GM23248 (cell line): Measurements from ENCODE around the gene GPR150. TPM values are rescaled to one million over a fixed set of nuclear protein-coding genes. Genes with fewer than 3 reads are reported as not detected.
A peak's percentile ranks its signal among the peaks of the same experiment; 100 is the strongest.

Source experiments
- DNase-seq: peaks from one replicate; pipeline ENCODE4 v3.0.0-alpha.2; 2015
- H2AFZ ChIP-seq: fragments of 200-600 bp; sonication (generic); 2 replicates; pipeline ENCODE4 v1.6.1; 2016; ENCODE audit warnings: antibody characterized with exemption
- H3F3A ChIP-seq: fragments of 200-600 bp; sonication (generic); 2 replicates; pipeline ENCODE4 v1.6.1; 2016; ENCODE audit warnings: mild to moderate bottlenecking, antibody characterized with exemption, mixed run types; ENCODE audit not compliant: insufficient read depth
- H3K27ac ChIP-seq: fragments of 200-600 bp; sonication (generic); 2 replicates; pipeline ENCODE4 v1.5.1; 2016; ENCODE audit warnings: mild to moderate bottlenecking
- H3K27me3 ChIP-seq: fragments of 200-600 bp; sonication (generic); replicated peaks from 2 replicates; pipeline ENCODE4 v1.6.1; 2016; ENCODE audit warnings: mild to moderate bottlenecking; ENCODE audit not compliant: insufficient read depth
- H3K36me3 ChIP-seq: fragments of 200-600 bp; sonication (generic); 2 replicates; pipeline ENCODE4 v1.6.1; 2016; ENCODE audit warnings: low read depth, mild to moderate bottlenecking
- H3K4me1 ChIP-seq: fragments of 200-600 bp; sonication (generic); 2 replicates; pipeline ENCODE4 v1.6.1; 2016; ENCODE audit warnings: mild to moderate bottlenecking; ENCODE audit not compliant: insufficient read depth
- H3K4me2 ChIP-seq: fragments of 200-600 bp; sonication (generic); one replicate; pipeline ENCODE4 v1.6.1; 2016; ENCODE audit warnings: mild to moderate bottlenecking; ENCODE audit not compliant: unreplicated experiment
- H3K4me3 ChIP-seq: fragments of 200-600 bp; sonication (generic); 2 replicates; pipeline ENCODE4 v1.5.1; 2016; ENCODE audit warnings: mild to moderate bottlenecking
- H3K79me2 ChIP-seq: fragments of 200-600 bp; sonication (generic); 2 replicates; pipeline ENCODE4 v1.6.1; 2016; ENCODE audit warnings: mild to moderate bottlenecking; ENCODE audit not compliant: insufficient read depth
- H3K9ac ChIP-seq: fragments of 200-600 bp; sonication (generic); 2 replicates; pipeline ENCODE4 v1.6.1; 2016; ENCODE audit warnings: mild to moderate bottlenecking
- H3K9me2 ChIP-seq: fragments of 200-600 bp; sonication (generic); 2 replicates; pipeline ENCODE4 v1.6.1; 2016; ENCODE audit warnings: mixed run types, mild to moderate bottlenecking, moderate library complexity; ENCODE audit not compliant: insufficient read depth
- H3K9me3 ChIP-seq: fragments of 200-600 bp; sonication (generic); one replicate; pipeline ENCODE4 v1.6.1; 2017; ENCODE audit warnings: low read depth
- H4K20me1 ChIP-seq: fragments of 200-600 bp; sonication (generic); 2 replicates; pipeline ENCODE4 v1.6.0; 2016; ENCODE audit not compliant: insufficient read depth
- EZH2 ChIP-seq: fragments of 200-600 bp; sonication (generic); IDR thresholded peaks from 2 replicates; pipeline ENCODE4 v1.6.1; 2018; ENCODE audit warnings: antibody characterized with exemption, mild to moderate bottlenecking; ENCODE audit not compliant: insufficient read depth, poor library complexity, severe bottlenecking
- EZH2phosphoT487 ChIP-seq: fragments of 200-600 bp; sonication (generic); IDR thresholded peaks from 2 replicates; pipeline ENCODE4 v1.6.1; 2018; ENCODE audit warnings: antibody characterized with exemption, moderate library complexity, mild to moderate bottlenecking, low read depth; ENCODE audit not compliant: insufficient read depth
- WGBS, 2 experiments: methylation state at CpG; one replicate each; pipeline ENCODE4 v1.1.6; 2015 to 2017; ENCODE audit warnings: low lambda C conversion rate in 2 of 2, low coverage in 1 of 2; ENCODE audit errors: missing lambda C conversion rate in 2 of 2; 5-methylcytosine and 5-hydroxymethylcytosine counted together
- in situ Hi-C: fragments of 300-500 bp; cut with MboI; formaldehyde crosslinking; loops from 2 replicates; pipeline ENCODE4 v1.15.0; 2020
- polyA plus RNA-seq: library from polyadenylated mRNA; unstranded; fragments of >200 nt; fragmentation: Nextera tagmentation; extraction: Ambion mirVana; gene quantifications from 2 replicates; pipeline ENCODE4 v1.2.1, GENCODE V29; 2016
- total RNA-seq: library from RNA; depleted of rRNA; stranded (reverse); fragments of >200 nt; shearing (Covaris generic); gene quantifications from 2 replicates; pipeline ENCODE4 v1.2.3, GENCODE V29; 2014

Gene GPR150
- total and polyA plus RNA-seq, 2 experiments from 2014 or later: 0.25 to 1.1 TPM

GRCh38 chr5:95633671-95634070, 13.8 kb downstream of the GPR150 start:
- H3K4me3 ChIP-seq: no peak overlapping the region
- H3K9ac ChIP-seq: no peak overlapping the region
- in situ Hi-C loops: no loop called here
- H2AFZ ChIP-seq: no peak overlapping the region
- no peaks in the 10 kb centered on the region for H3K36me3 ChIP-seq
- peaks cover 16% of the 10 kb centered on the region for H3K4me1 ChIP-seq
- H3K79me2 ChIP-seq: no peaks in the 10 kb centered on the region
- TF ChIP-seq EZH2 (no peak), EZH2phosphoT487 (no peak)
- no peak overlapping the region for H3K27ac ChIP-seq
- H4K20me1 ChIP-seq: no peaks in the 10 kb centered on the region
- peaks cover 6% of the 10 kb centered on the region; the same call in 1 of the 2 replicates for H3F3A ChIP-seq
- no peaks in the 10 kb centered on the region for H3K9me2 ChIP-seq
- no peak overlapping the region for H3K4me2 ChIP-seq
- DNase-seq: no peak
- H3K27me3 ChIP-seq: no peaks in the 10 kb centered on the region
- no peaks in the 10 kb centered on the region for H3K9me3 ChIP-seq
- WGBS, 2 experiments: 94 to 95% methylated on average over 3 of the region's 3 CpGs

- no peak overlapping the region for H3K27ac ChIP-seq
- TF ChIP-seq EZH2phosphoT487 (no peak), EZH2 (no peak)
- no peaks in the 10 kb centered on the region for H4K20me1 ChIP-seq
- no peaks in the 10 kb centered on the region for H3K79me2 ChIP-seq
- no peaks in the 10 kb centered on the region for H3K9me3 ChIP-seq
- H3K4me2 ChIP-seq: no peak overlapping the region
- 89 to 94% methylated on average over 3 of the region's 3 CpGs for WGBS, 2 experiments
- H3K9ac ChIP-seq: no peak overlapping the region
- H3K4me1 ChIP-seq: peaks cover 16% of the 10 kb centered on the region
- DNase-seq: no peak
- no peak overlapping the region for H2AFZ ChIP-seq
- H3K27me3 ChIP-seq: no peaks in the 10 kb centered on the region
- H3K36me3 ChIP-seq: no peaks in the 10 kb centered on the region
- in situ Hi-C loops: no loop called here
- H3K4me3 ChIP-seq: no peak overlapping the region
- H3K9me2 ChIP-seq: no peaks in the 10 kb centered on the region
- H3F3A ChIP-seq: peaks cover 6% of the 10 kb centered on the region; the same call in 1 of the 2 replicates
These were observed 14.2 kb downstream of the GPR150 start for GRCh38 chr5:95634081-95634480.

- Histone ChIP-seq H3K27me3 (no peaks in the 10 kb centered on the region), H3K9ac (no peak overlapping the region), H2AFZ (no peak overlapping the region), H3F3A (no peaks in the 10 kb centered on the region), H3K4me1 (no peaks in the 10 kb centered on the region), H3K36me3 (no peaks in the 10 kb centered on the region), H3K9me3 (no peaks in the 10 kb centered on the region), H3K4me3 (no peak overlapping the region), H3K79me2 (no peaks in the 10 kb centered on the region), H4K20me1 (no peaks in the 10 kb centered on the region), H3K27ac (no peak overlapping the region), H3K4me2 (no peak overlapping the region), H3K9me2 (no peaks in the 10 kb centered on the region)
- in situ Hi-C loops: no loop called here
- TF ChIP-seq EZH2 (no peak), EZH2phosphoT487 (no peak)
- DNase-seq: no peak
- WGBS, 2 experiments: 77 to 81% methylated on average over 3 of the region's 3 CpGs
These were observed 18.7 kb downstream of the GPR150 start for GRCh38 chr5:95638632-95639031.

GRCh38 chr5:95641741-95642220, 21.9 kb downstream of the GPR150 start:
- Histone ChIP-seq H3K27ac (no peak overlapping the region), H3K4me3 (no peak overlapping the region), H3F3A (peaks cover 21% of the 10 kb centered on the region), H4K20me1 (no peaks in the 10 kb centered on the region), H2AFZ (0 out of 2 replicates have a peak overlapping the region, but pooled peaks have one; percentile 45), H3K9ac (no peak overlapping the region), H3K36me3 (no peaks in the 10 kb centered on the region), H3K79me2 (no peaks in the 10 kb centered on the region), H3K4me1 (no peaks in the 10 kb centered on the region), H3K27me3 (no peaks in the 10 kb centered on the region), H3K9me2 (no peaks in the 10 kb centered on the region), H3K4me2 (no peak overlapping the region), H3K9me3 (no peaks in the 10 kb centered on the region)
- in situ Hi-C loops: no loop called here
- WGBS, 2 experiments: 78 to 86% methylated on average over 5 of the region's 5 CpGs
- DNase-seq: peak; percentile 41
- TF ChIP-seq EZH2phosphoT487 (no peak), EZH2 (no peak)

- peaks cover 5% of the 10 kb centered on the region; the same call in 1 of the 2 replicates for H3K4me1 ChIP-seq
- WGBS, 2 experiments: 77 to 82% methylated on average over 7 of the region's 7 CpGs
- in situ Hi-C loops: no loop called here
- no peaks in the 10 kb centered on the region for H4K20me1 ChIP-seq
- no peak overlapping the region for H2AFZ ChIP-seq
- peaks cover 29% of the 10 kb centered on the region for H3F3A ChIP-seq
- H3K36me3 ChIP-seq: no peaks in the 10 kb centered on the region
- no peak overlapping the region for H3K4me3 ChIP-seq
- no peak overlapping the region for H3K4me2 ChIP-seq
- H3K27me3 ChIP-seq: no peaks in the 10 kb centered on the region
- no peak overlapping the region for H3K9ac ChIP-seq
- H3K9me2 ChIP-seq: no peaks in the 10 kb centered on the region
- no peaks in the 10 kb centered on the region for H3K9me3 ChIP-seq
- DNase-seq: no peak
- TF ChIP-seq EZH2phosphoT487 (no peak), EZH2 (no peak)
- H3K79me2 ChIP-seq: no peaks in the 10 kb centered on the region
- no peak overlapping the region for H3K27ac ChIP-seq
These were observed 23.3 kb downstream of the GPR150 start for GRCh38 chr5:95643152-95643551.
